B cell (primary cell): ENCODE results near the gene DSC3. TPM values are rescaled to one million over a fixed set of nuclear protein-coding genes. Genes with fewer than 3 reads are reported as not detected.

Experiments
- ATAC-seq: fragments of 200-7000 bp; cut with Tn5 transposase; one replicate; pipeline ENCODE4 v1.10.0; 2021; ENCODE audit warnings: low read depth, mild to moderate bottlenecking, moderate number of reproducible peaks, moderate library complexity
- CTCF ChIA-PET: fragments of 350-600 bp; sonication (Branson Sonifier 250); formaldehyde crosslinking; loops from one replicate; lab custom pipeline; 2021; ENCODE audit warnings: antibody characterized with exemption, inconsistent platforms; lab: Charles Lee
- POLR2A ChIA-PET: fragments of 350-600 bp; sonication (Branson Sonifier 250); formaldehyde crosslinking; loops from one replicate; lab custom pipeline; 2021; ENCODE audit warnings: antibody characterized with exemption; lab: Charles Lee
- DNase-seq: peaks from one replicate; pipeline ENCODE4 v3.0.0; 2013
- H2AFZ ChIP-seq: 2 replicates; pipeline ENCODE4 v1.6.1; 2012; ENCODE audit warnings: mild to moderate bottlenecking, low read depth, low read length; ENCODE audit not compliant: insufficient read depth, poor library complexity, severe bottlenecking
- H3K27ac ChIP-seq, 2 donors: 1 replicate in 1 of 2; 2 replicates in 1 of 2; pipeline ENCODE4 v1.5.1; 2012 to 2013; ENCODE audit warnings: low read length in 2 of 2, mild to moderate bottlenecking in 2 of 2, moderate library complexity in 1 of 2
- H3K27me3 ChIP-seq, 4 experiments: fragments of 200-600 bp in 1 of 4; sonication (generic) in 1 of 4; replicated peaks in 1 of 4; 1 replicate in 2 of 4; 2 replicates in 2 of 4; pipeline versions ENCODE4 v1.6.1 to v1.7.0; 2013 to 2016; ENCODE audit warnings: low read length in 3 of 4, mild to moderate bottlenecking in 2 of 4, mixed read lengths in 1 of 4, moderate library complexity in 1 of 4; ENCODE audit not compliant: insufficient read depth in 4 of 4, control insufficient read depth in 3 of 4; ENCODE audit errors: control extremely low read depth in 1 of 4
- H3K36me3 ChIP-seq, 2 experiments: replicated peaks in 1 of 2; 1 replicate in 1 of 2; 2 replicates in 1 of 2; pipeline versions ENCODE4 v1.6.1 to v1.7.1; 2013; ENCODE audit warnings: low read length in 1 of 2; ENCODE audit not compliant: insufficient read depth in 2 of 2, control insufficient read depth in 1 of 2; ENCODE audit errors: control extremely low read depth in 1 of 2, extremely low read depth in 1 of 2
- H3K4me1 ChIP-seq, 2 donors: fragments of 200-600 bp in 1 of 2; sonication (generic) in 1 of 2; 1 replicate in 1 of 2; 2 replicates in 1 of 2; pipeline versions ENCODE4 v1.5.1 to v1.6.1; 2013 to 2017; ENCODE audit warnings: low read length in 2 of 2; ENCODE audit not compliant: control insufficient read depth in 2 of 2, insufficient read depth in 2 of 2
- H3K4me2 ChIP-seq: replicated peaks from 2 replicates; pipeline ENCODE3; 2012; ENCODE audit warnings: mild to moderate bottlenecking, low read depth, low read length; ENCODE audit not compliant: poor library complexity, severe bottlenecking
- H3K4me3 ChIP-seq, 5 experiments: fragments of 200-600 bp in 1 of 5; sonication (generic) in 1 of 5; 1 replicate in 3 of 5; 2 replicates in 2 of 5; pipeline versions ENCODE4 v1.5.1 to v1.7.0; 2011 to 2016; ENCODE audit warnings: low read length in 4 of 5, mild to moderate bottlenecking in 4 of 5, low read depth in 2 of 5, control low read depth in 1 of 5, moderate library complexity in 1 of 5; ENCODE audit not compliant: insufficient read depth in 1 of 5; ENCODE audit errors: control extremely low read depth in 1 of 5, extremely low read depth in 1 of 5
- H3K79me2 ChIP-seq: fragments of 200-600 bp; sonication (generic); one replicate; pipeline ENCODE4 v1.6.0; 2016; ENCODE audit warnings: low read length; ENCODE audit not compliant: control insufficient read depth, insufficient read depth
- H3K9ac ChIP-seq: fragments of 200-600 bp; sonication (generic); 2 replicates; pipeline ENCODE4 v1.6.1; 2017; ENCODE audit warnings: mild to moderate bottlenecking, low read length, moderate library complexity
- H3K9me3 ChIP-seq, 3 donors: one replicate each; pipeline versions ENCODE4 v1.6.1 to v1.7.1; 2013; ENCODE audit warnings: low read length in 2 of 3; ENCODE audit not compliant: control insufficient read depth in 2 of 3, insufficient read depth in 1 of 3; ENCODE audit errors: control extremely low read depth in 1 of 3
- H4K20me1 ChIP-seq: 2 replicates; pipeline ENCODE4 v1.6.0; 2012; ENCODE audit warnings: mild to moderate bottlenecking, low read length; ENCODE audit not compliant: insufficient read depth, control insufficient read depth, poor library complexity, severe bottlenecking
- H3K27ac Mint-ChIP-seq: one replicate; pipeline ENCODE4 v1.8.0; 2021; ENCODE audit warnings: mixed read lengths
- H3K27me3 Mint-ChIP-seq: one replicate; pipeline ENCODE4 v1.8.0; 2021; ENCODE audit warnings: mixed read lengths
- H3K4me1 Mint-ChIP-seq: one replicate; pipeline ENCODE4 v1.8.0; 2021; ENCODE audit warnings: mixed read lengths
- H3K4me3 Mint-ChIP-seq: one replicate; pipeline ENCODE4 v1.8.0; 2021; ENCODE audit warnings: mixed read lengths
- H3K9me3 Mint-ChIP-seq: one replicate; pipeline ENCODE4 v1.8.0; 2022; ENCODE audit warnings: mixed read lengths; ENCODE audit not compliant: insufficient read depth
- EZH2 ChIP-seq: IDR thresholded peaks from 2 replicates; pipeline ENCODE4 v1.6.1; 2012; ENCODE audit warnings: borderline replicate concordance, low read depth, mild to moderate bottlenecking, moderate library complexity, low read length; ENCODE audit not compliant: insufficient read depth, poor library complexity, severe bottlenecking
- WGBS: methylation state at CpG from one replicate; pipeline ENCODE4 v1.1.5; 2013; ENCODE audit warnings: missing lambda C conversion rate; ENCODE audit not compliant: insufficient coverage; 5-methylcytosine and 5-hydroxymethylcytosine counted together
- intact Hi-C: fragments of 100-400 bp; cut with micrococcal nuclease; formaldehyde crosslinking; loops from one replicate; pipeline ENCODE4 v1.10.0; 2022
- polyA plus RNA-seq: library from polyadenylated mRNA; depleted of rRNA; stranded (reverse); fragments of >200 nt; gene quantifications from 2 replicates; pipeline ENCODE4 v1.2.3, GENCODE V29; 2012
- total RNA-seq, 2 donors: library from RNA; stranded (reverse); fragments of 120-200 nt in 1 of 2; gene quantifications; 1 replicate in 1 of 2; 2 replicates in 1 of 2; pipeline versions ENCODE4 v1.2.3 to v1.2.4, GENCODE V29; 2013 to 2022
- TF ChIP-seq, protein P1 (sequence below): fragments of 200-600 bp; IDR thresholded peaks from one replicate; pipeline ENCODE4 v1.8.0; 2022; ENCODE audit warnings: antibody characterized with exemption, mild to moderate bottlenecking

DSC3 gene
- total and polyA plus RNA-seq, 2 donors (not counting 1 experiment from before 2014, with no cell fraction given), result not detected

DNA sequence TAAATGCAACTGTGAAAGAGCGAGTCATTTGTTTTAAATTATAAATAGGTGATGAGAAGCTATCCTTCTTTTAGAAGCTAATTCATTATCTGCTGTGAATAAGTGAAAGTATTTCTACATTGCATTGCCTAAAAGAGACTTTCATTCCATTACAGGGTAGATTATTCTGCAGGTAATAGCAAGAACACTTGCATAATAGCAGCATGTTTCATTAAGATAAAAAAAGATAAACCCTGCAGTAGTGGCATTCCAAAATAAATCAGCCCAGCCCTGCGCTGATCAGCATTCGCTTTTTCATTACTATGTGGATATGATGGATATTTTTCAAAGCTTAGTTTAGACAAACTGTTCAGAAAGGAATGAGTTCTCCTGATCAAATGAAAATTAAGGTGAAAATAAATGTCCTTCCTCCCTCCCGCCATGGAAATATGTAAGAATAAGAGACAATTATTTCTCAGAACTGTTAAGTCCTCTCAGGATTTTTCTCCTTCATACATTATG, 72.8 kb downstream of the DSC3 start:
- ATAC-seq (no peak), DNase-seq (no peak)
- TF ChIP-seq EZH2, result no peak
- TF ChIP-seq, protein P1, sequence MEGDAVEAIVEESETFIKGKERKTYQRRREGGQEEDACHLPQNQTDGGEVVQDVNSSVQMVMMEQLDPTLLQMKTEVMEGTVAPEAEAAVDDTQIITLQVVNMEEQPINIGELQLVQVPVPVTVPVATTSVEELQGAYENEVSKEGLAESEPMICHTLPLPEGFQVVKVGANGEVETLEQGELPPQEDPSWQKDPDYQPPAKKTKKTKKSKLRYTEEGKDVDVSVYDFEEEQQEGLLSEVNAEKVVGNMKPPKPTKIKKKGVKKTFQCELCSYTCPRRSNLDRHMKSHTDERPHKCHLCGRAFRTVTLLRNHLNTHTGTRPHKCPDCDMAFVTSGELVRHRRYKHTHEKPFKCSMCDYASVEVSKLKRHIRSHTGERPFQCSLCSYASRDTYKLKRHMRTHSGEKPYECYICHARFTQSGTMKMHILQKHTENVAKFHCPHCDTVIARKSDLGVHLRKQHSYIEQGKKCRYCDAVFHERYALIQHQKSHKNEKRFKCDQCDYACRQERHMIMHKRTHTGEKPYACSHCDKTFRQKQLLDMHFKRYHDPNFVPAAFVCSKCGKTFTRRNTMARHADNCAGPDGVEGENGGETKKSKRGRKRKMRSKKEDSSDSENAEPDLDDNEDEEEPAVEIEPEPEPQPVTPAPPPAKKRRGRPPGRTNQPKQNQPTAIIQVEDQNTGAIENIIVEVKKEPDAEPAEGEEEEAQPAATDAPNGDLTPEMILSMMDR, result no peak
- H3K27me3 Mint-ChIP-seq, result no peaks in the 10 kb centered on the region
- intact Hi-C loops, result loop anchor here (10.0 kb wide), 1 partner anchor 1095 kb away; no protein-coding TSS in a partner anchor
- no peak overlapping the region for H3K4me3 ChIP-seq
- no peak overlapping the region for H3K4me2 ChIP-seq
- no peaks in the 10 kb centered on the region for H4K20me1 ChIP-seq
- H3K4me3 Mint-ChIP-seq, result no peak overlapping the region
- no peaks in the 10 kb centered on the region for H3K9me3 Mint-ChIP-seq
- H3K4me1 ChIP-seq, result no peaks in the 10 kb centered on the region
- no peak overlapping the region for H3K9ac ChIP-seq
- no peak overlapping the region for H3K27ac Mint-ChIP-seq
- CTCF ChIA-PET, result interaction anchor here (1.5 kb wide), 1 partner anchor 1095 kb away, joined by 3 read pairs; no protein-coding TSS in a partner anchor
- no peaks in the 10 kb centered on the region for H3K4me1 Mint-ChIP-seq
- H3K27ac ChIP-seq, result no peak overlapping the region
- no peaks in the 10 kb centered on the region for H3K36me3 ChIP-seq
- no peaks in the 10 kb centered on the region for H3K9me3 ChIP-seq
- no peaks in the 10 kb centered on the region for H3K79me2 ChIP-seq
- no peak overlapping the region for H2AFZ ChIP-seq
- H3K27me3 ChIP-seq, result no peaks in the 10 kb centered on the region
- no CpG with 5 or more reads among the region's 4 CpGs for WGBS
- POLR2A ChIA-PET, result no interaction called here

DNA sequence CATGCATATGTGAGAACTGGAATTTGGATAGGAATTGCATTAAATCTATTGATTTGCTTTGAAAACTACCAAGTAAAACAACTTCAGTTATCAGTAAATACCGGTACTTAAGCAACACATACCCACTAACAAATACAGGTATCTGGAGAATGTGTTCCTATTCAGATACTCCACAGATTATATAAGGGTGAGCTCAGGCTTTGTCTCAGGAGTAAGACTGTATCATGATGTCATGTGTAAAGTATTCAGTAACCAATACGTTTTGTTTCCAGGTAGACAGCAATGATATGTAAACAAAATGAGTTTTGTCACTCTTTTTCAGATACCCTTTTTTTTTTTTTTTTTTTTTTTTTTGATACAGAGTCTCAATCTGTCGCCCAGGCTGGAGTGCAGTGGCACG, 74.8 kb downstream of the DSC3 start:
- WGBS, result 71% methylated on average over 2 of the region's 4 CpGs

More for the DNA sequence above, 74.8 kb downstream of the DSC3 start:
- ATAC-seq (no peak), DNase-seq (no peak)
- H4K20me1 ChIP-seq, result no peaks in the 10 kb centered on the region
- H3K9me3 ChIP-seq, result no peaks in the 10 kb centered on the region
- intact Hi-C loops, result no loop called here
- no peak overlapping the region for H3K27ac ChIP-seq
- H3K4me1 Mint-ChIP-seq, result no peaks in the 10 kb centered on the region
- TF ChIP-seq EZH2, result no peak
- TF ChIP-seq, protein P1, result no peak
- no peaks in the 10 kb centered on the region for H3K27me3 ChIP-seq
- H3K4me3 Mint-ChIP-seq, result no peak overlapping the region
- no peak overlapping the region for H3K27ac Mint-ChIP-seq
- H3K4me2 ChIP-seq, result no peak overlapping the region
- H3K36me3 ChIP-seq, result no peaks in the 10 kb centered on the region
- ChIA-PET CTCF (interaction anchor here (1.2 to 1.3 kb wide), 2 partner anchors 8 to 10 kb away, joined by 3 read pairs; no protein-coding TSS in a partner anchor), POLR2A (no interaction called here)
- H3K27me3 Mint-ChIP-seq, result no peaks in the 10 kb centered on the region
- H3K9ac ChIP-seq, result no peak overlapping the region
- H3K4me1 ChIP-seq, result no peaks in the 10 kb centered on the region
- H3K4me3 ChIP-seq, result no peak overlapping the region
- no peak overlapping the region for H2AFZ ChIP-seq
- no peaks in the 10 kb centered on the region for H3K9me3 Mint-ChIP-seq
- H3K79me2 ChIP-seq, result no peaks in the 10 kb centered on the region
